ENCODE results near the gene LMF1.

LMF1 gene

GRCh38 chr16:897200-897543 is 73.6 kb downstream of the LMF1 start:
- DNase-seq, result no peak
- Histone ChIP-seq H3K27ac (no peak overlapping the region), H3K27me3 (ENCODE audit: insufficient read depth, low read depth, severe bottlenecking) (no peaks in the 10 kb centered on the region), H3K4me3 (ENCODE audit: low read depth, low read length) (no peak overlapping the region), H3K9me3 (ENCODE audit: severe bottlenecking) (no peaks in the 10 kb centered on the region), H3K36me3 (no peaks in the 10 kb centered on the region)
- TF ChIP-seq CTCF (IDR thresholded peaks at IDR 0.05; ENCODE audit: low read depth, low read length), result 0 out of 2 replicates have a peak, but pooled peaks have one; percentile 12

- Histone ChIP-seq H3K36me3 (no peaks in the 10 kb centered on the region), H3K27me3 (ENCODE audit: insufficient read depth, low read depth, severe bottlenecking) (no peaks in the 10 kb centered on the region), H3K9me3 (ENCODE audit: severe bottlenecking) (no peaks in the 10 kb centered on the region), H3K27ac (no peak overlapping the region), H3K4me3 (ENCODE audit: low read depth, low read length) (no peak overlapping the region)
- TF ChIP-seq CTCF (IDR thresholded peaks at IDR 0.05; ENCODE audit: low read depth, low read length), result no peak
- no peak for DNase-seq
Measured at GRCh38 chr16:896261-897199, 74.3 kb downstream of the LMF1 start.

GRCh38 chr16:895371-895770 is 75.4 kb downstream of the LMF1 start:
- Histone ChIP-seq H3K9me3 (ENCODE audit: severe bottlenecking) (no peaks in the 10 kb centered on the region), H3K27ac (peak overlapping the region; percentile 52), H3K4me3 (ENCODE audit: low read depth, low read length) (no peak overlapping the region), H3K27me3 (ENCODE audit: insufficient read depth, low read depth, severe bottlenecking) (no peaks in the 10 kb centered on the region), H3K36me3 (no peaks in the 10 kb centered on the region)
- DNase-seq, result no peak
- TF ChIP-seq CTCF (IDR thresholded peaks at IDR 0.05; ENCODE audit: low read depth, low read length), result no peak

GRCh38 chr16:894841-895240 is 75.9 kb downstream of the LMF1 start:
- peak; percentile 79 for DNase-seq
- H3K27ac ChIP-seq, result peak overlapping the region; percentile 52

GRCh38 chr16:894136-894535 is 76.6 kb downstream of the LMF1 start:
- no peak overlapping the region for H3K4me3 ChIP-seq (ENCODE audit: low read depth, low read length)
- TF ChIP-seq CTCF (IDR thresholded peaks at IDR 0.05; ENCODE audit: low read depth, low read length), result no peak
- no peak overlapping the region for H3K27ac ChIP-seq
- H3K36me3 ChIP-seq, result no peaks in the 10 kb centered on the region
- no peak for DNase-seq
- H3K9me3 ChIP-seq (ENCODE audit: severe bottlenecking), result no peaks in the 10 kb centered on the region
- H3K27me3 ChIP-seq (ENCODE audit: insufficient read depth, low read depth, severe bottlenecking), result no peaks in the 10 kb centered on the region

More at GRCh38 chr16:894841-895240, 75.9 kb downstream of the LMF1 start:
- no peaks in the 10 kb centered on the region for H3K27me3 ChIP-seq (ENCODE audit: insufficient read depth, low read depth, severe bottlenecking)
- peak; percentile 71 for TF ChIP-seq CTCF (IDR thresholded peaks at IDR 0.05; ENCODE audit: low read depth, low read length)
- no peaks in the 10 kb centered on the region for H3K9me3 ChIP-seq (ENCODE audit: severe bottlenecking)
- no peak overlapping the region for H3K4me3 ChIP-seq (ENCODE audit: low read depth, low read length)
- no peaks in the 10 kb centered on the region for H3K36me3 ChIP-seq
